A673 (cell line): ENCODE data around the gene YJU2.

Experiments
- EZH2 ChIP-seq: fragments of 200-600 bp; sonication (generic); IDR thresholded peaks from 2 replicates; pipeline ENCODE4 v1.6.1; 2017; ENCODE audit warnings: borderline replicate concordance, low read depth, mild to moderate bottlenecking, mixed read lengths, antibody characterized with exemption, low read length; ENCODE audit not compliant: poor library complexity, severe bottlenecking
- TF ChIP-seq, protein P1 (sequence below): fragments of 300-800, 200-600 bp; sonication (generic); conservative IDR thresholded peaks from 2 replicates; pipeline ENCODE4 v1.5.1; 2017; ENCODE audit warnings: low read depth, mild to moderate bottlenecking, antibody characterized with exemption, low read length, moderate library complexity, mixed read lengths

GRCh38 chr19:4208385-4209094 lies 38.3 kb upstream of the YJU2 start:
- TF ChIP-seq, protein P1, sequence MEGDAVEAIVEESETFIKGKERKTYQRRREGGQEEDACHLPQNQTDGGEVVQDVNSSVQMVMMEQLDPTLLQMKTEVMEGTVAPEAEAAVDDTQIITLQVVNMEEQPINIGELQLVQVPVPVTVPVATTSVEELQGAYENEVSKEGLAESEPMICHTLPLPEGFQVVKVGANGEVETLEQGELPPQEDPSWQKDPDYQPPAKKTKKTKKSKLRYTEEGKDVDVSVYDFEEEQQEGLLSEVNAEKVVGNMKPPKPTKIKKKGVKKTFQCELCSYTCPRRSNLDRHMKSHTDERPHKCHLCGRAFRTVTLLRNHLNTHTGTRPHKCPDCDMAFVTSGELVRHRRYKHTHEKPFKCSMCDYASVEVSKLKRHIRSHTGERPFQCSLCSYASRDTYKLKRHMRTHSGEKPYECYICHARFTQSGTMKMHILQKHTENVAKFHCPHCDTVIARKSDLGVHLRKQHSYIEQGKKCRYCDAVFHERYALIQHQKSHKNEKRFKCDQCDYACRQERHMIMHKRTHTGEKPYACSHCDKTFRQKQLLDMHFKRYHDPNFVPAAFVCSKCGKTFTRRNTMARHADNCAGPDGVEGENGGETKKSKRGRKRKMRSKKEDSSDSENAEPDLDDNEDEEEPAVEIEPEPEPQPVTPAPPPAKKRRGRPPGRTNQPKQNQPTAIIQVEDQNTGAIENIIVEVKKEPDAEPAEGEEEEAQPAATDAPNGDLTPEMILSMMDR = peak; percentile 63
- no peak for TF ChIP-seq EZH2
